Fibroblast of skin of scalp (primary cell): ENCODE data around the gene DEAF1.
A peak's percentile ranks its signal among the peaks of the same experiment; 100 is the strongest.

Source experiments
- DNase-seq: peaks from one replicate; pipeline ENCODE4 v3.0.0-alpha.2; 2013

Gene DEAF1

DNA sequence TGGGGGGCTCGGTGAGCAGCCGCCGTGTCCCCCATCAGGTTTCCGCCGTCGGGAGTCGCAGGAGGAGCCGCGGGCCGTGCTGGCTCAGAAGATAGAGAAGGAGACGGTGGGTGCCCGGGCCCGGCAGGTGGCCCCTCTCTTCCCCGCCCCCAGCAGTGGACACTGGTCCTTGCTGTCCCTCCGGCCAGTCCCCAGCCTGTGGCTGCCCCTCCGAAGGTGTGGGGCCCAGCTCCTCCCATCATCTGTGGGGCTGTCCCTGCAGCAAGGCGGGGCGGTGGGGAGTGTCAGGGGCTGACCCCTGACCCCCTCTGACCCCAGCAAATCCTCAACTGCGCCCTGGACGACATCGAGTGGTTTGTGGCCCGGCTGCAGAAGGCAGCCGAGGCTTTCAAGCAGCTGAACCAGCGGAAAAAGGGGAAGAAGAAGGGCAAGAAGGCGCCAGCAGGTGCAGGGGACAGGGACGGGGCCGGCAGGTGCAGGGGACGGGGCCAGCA, 26.3 kb upstream of the DEAF1 start:
- DNase-seq, result no peak

DNA sequence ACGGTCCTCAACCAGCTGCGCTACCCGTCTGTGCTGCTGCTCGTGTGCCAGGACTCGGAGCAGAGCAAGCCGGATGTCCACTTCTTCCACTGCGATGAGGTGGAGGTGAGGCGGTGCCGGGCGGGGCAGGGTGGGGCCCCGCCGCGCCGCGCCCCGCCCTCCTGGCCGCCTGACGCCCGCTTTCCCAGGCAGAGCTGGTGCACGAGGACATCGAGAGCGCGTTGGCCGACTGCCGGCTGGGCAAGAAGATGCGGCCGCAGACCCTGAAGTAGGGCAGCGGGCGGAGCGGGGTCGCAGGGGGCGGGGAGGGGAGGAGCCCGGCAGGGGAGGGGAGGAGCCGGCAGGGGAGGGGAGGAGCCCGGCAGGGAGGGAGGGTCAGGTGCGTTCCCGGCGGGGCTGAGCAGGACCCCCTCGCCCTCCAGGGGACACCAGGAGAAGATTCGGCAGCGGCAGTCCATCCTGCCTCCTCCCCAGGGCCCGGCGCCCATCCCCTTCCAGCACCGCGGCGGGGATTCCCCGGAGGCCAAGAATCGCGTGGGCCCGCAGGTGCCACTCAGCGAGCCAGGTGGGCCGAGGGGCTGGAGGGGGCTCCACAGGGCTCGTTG, 25.7 kb upstream of the DEAF1 start:
- DNase-seq, result no peak

- DNase-seq, result no peak
Observed at GRCh38 chr11:720017-720641, 25.1 kb upstream of the DEAF1 start.

GRCh38 chr11:719214-720016, 24.4 kb upstream of the DEAF1 start:
- no peak for DNase-seq

DNA sequence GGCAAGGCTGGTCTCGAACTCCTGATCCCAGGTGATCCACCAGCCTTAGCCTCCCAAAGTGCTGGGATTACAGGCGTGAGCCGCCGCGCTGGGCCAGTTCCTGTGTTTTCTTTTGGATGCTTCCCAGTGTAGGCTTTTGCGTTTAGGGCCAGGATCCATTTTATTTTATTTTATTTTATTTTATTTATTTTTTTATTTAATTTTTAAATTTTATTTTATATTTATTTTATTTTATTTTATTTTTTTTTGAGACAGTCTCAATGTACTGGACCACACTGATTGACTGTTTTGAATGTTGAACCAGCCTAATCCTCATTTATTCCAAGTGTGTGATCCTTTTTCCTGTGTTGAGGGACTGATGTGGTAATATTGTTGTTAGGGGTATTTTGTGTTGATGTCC, 19.4 kb upstream of the DEAF1 start:
- DNase-seq, result no peak

DNA sequence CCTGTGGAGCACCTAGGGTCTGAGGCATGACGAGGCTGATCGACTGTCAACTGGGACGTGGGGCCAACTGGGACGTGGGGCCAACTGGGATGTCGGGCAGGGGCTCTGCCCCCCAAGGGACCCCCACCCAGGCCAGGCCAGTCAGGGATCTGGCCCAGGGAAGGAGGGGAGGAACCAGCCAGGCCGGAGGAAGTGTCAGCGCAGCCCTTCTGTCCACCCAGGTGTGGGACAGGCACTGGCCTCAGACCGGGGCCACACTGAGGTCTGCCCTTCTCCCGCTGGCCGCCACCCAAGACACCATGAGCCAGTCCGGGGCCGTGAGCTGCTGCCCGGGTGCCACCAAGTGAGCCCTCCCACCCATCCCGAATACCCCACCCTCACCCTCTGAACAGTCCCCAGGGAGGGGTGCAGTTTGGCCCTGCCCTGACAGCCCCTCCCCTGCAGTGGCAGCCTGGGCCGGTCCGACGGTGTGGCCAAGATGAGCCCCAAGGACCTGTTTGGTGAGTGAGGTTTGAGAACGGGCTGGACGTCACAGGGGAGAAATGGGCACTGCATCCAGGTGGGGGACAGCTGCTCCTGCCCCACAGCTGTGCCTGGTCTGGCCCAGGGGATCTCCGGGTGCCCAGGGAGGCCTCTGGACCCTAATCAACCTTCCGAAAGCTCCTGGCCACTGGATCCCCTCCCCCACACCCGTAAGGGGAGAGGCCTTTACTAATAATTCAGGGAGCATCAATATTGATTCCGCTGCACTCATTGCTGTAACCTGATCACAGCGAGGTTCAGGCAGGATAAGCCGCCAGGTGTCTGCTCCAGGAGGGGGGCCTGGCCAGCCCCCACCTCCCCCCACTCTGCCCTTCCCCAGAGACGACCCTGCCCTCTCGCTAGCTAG, 14.3 kb upstream of the DEAF1 start:
- no peak for DNase-seq

DNA sequence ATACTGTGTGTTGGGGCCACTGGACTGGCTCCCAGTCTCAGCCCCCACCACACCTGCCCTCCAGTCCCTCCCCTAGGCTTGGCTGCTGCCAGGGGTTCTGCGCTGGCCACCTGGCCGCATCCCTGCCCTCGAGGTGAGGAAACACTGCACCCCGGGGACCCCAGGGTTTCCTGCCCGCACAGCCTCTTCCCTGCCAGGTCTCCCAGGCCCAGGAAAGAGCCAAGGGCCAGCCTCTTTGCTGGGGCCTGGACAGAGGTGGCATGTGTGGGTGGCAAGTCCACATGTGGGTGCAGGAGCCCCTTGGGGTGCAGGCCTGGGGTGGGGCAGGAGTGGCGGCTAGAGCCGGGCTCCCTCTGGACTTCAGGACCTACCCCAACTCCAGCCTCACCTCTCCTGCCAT, 13.5 kb upstream of the DEAF1 start:
- no peak for DNase-seq

DNA sequence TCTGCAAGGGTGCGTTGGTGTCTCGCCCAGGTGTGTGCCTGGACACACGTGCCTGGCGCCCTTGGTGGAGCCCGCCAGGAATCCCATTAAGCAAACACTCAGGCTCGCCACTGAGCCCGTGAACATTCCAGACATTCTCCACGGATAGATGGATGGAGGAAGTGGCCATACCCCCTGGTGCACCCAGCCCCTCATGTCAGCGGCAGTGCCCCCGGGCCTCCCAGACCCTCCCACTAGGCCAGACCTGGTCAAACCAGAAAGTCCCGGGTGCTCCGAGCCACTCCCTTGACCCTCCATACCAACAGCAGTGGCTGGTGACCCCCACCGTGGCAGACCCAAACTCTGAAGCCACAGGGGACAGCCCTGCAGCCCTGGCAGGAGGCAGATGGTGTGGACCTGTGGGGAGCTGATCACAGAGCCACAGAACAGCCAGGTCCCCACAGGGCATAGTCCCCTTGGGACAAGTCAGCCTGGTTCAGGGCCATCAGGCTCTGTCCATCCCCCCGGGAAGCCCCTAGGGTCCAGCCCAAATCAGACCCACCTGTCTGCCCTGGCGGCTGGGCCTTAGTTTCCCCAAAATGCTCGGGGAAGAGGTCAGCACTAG, 12.9 kb upstream of the DEAF1 start:
- peak; percentile 28 for DNase-seq

- DNase-seq, result peak; percentile 46
Observed at GRCh38 chr11:706957-707816, 12.2 kb upstream of the DEAF1 start.

GRCh38 chr11:706439-706956, 11.5 kb upstream of the DEAF1 start:
- DNase-seq, result peak; percentile 28

- no peak for DNase-seq
Observed at GRCh38 chr11:705646-706438, 10.8 kb upstream of the DEAF1 start, which contains the start of gene EPS8L2. EPS8L2 (plus strand) TSS chr11:706231; CDS start chr11:709408, 3,177 bp downstream.

GRCh38 chr11:704781-705645, 10.0 kb upstream of the DEAF1 start:
- no peak for DNase-seq

- no peak for DNase-seq
Observed at GRCh38 chr11:704228-704674, 9.2 kb upstream of the DEAF1 start.

GRCh38 chr11:703506-703905, 8.5 kb upstream of the DEAF1 start:
- no peak for DNase-seq

- no peak for DNase-seq
Observed at GRCh38 chr11:702462-703461, 7.7 kb upstream of the DEAF1 start.

- DNase-seq, result no peak
Observed at GRCh38 chr11:701741-702461, 6.9 kb upstream of the DEAF1 start.

GRCh38 chr11:699753-700152, 4.7 kb upstream of the DEAF1 start:
- no peak for DNase-seq
